Embryonic facial prominence (tissue), 1 donor: ENCODE measurements around the gene SLC25A21.

ENCODE experiments used
- DNase-seq: peaks from one replicate; pipeline ENCODE4 v3.0.0-alpha.2; 2016; ENCODE audit errors: extremely low spot score

The SLC25A21 gene

DNA sequence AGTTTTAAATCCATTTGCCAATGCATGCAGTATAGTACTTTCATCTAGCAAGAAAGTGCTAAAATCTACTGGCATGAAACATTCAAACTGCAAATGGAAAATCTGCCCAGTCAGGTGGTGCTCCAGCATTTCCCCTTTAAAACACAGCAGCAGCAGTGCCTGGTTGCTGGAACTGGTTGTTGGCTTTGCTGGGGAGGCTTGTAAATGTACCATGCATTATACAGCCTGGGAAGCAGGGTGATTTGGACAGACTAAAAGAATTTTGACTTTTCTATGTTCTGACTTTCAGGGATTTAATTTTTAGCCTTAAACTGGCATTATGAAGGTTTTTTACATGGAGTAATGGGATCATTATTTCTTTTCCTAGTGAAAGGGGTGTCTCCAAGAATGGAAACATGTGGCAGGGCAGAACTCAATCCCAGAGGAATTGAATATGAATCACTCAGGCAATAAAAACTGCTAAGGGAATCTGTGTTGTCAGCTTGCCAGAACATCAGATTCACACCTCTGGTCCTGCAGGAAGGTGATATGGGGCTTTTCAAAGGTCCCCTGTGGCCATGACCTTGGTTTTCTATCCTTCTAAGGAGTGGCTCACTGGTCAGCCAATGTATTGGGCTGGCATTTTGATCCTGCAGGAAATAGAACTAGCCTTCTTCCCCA is 519.7 kb downstream of the SLC25A21 start:
- no peak for DNase-seq

DNA sequence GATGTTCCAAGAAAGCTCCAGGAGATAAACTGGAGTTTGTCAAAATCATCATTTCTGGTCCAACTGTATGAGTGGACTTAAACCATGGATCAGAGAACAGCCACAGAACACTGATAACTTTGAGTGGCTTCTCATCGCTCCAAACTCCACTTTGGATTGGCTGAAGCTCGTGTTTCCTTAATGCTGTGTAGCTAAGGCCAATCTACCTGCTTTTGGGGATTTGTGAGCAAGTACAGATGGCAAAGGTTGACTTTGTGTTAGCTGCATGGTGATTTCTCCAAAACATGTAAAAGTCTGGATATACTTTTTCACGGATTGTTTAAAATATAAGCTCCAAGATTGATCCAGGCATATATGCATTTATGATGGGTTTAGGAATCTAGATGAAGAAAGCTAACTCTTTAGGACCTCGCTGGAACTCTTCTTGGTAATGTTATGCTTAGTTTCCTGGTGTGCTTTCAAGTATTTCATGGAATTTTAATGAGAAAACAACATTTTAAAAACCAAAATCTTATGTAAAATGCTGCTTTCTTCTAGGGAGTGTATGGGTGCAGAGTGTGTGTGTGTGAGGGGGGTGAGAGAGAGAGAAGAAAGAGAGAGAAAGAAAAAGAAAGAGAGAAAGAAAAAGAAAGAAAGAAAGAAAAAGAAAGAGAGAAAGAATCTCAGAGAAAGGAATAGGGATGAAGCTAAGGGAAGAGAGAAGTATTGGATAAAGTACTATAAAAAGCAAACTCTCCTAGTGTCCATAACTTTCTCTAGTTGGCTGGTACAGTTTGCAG is 522.3 kb downstream of the SLC25A21 start:
- DNase-seq: no peak

DNA sequence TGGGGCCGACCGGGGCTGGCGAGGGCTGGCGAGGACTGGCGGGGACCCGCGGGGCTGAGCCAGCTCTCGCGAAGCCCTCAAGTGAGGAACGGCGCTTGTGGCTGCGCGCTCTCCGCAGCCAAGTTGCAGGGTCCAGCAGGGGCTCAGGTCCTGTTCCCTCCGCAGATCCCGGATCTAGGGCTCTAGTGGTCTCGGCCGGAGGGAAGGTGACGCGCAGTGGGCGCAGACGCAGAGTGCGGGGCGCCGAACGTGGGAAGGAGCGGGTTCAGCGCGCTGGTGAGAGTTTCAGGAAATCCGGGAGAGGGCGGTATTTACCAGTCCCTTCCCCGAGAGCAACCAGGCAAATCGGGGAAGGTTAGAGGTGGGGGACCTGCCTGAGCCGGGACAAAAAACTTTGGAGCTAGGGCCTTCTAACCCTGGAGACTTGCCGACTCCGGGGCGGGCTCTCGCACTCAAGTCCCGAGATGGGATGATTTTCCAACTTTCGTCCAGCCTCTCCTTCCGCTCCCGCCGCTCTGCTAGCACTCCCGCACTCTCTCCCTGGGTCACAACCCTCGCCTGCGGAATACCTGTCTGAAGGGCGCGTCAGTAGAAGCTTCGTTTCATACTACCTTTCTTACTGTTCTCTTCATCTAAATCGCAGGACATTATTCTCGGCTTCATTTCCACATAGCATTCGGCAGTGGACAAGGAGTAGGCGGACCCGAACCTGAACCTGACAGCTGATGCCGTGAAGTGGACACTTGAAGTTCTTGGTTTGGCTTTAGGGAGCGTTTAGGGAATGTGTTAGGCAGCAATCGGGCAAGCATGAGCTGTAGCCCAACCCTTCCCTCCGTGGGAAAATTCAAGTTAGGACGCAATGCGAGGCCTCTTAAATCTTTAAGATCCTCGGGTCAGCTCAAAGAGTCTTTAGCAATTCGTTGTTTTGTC is 524.3 kb downstream of the SLC25A21 start:
- DNase-seq: no peak

DNA sequence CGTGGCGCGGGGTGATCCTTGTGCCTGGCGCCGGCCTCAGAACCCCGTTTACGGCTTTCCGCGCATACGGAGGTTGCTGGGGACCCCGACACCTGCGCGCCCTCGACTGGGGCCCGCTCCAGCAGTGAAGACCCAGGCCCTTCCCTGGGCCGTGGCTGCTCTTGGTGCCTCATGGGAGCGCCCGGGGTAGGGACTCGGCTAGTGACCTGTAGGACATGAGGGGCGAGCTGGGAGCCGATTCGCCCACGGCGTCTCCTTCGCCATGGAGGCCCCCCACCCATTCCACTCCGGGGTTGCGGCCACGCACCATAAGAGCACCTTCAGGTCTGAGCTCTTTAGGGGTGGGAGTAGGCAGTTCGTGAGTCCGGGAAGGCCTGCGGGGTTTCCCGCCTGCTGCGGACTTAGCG is 525.0 kb downstream of the SLC25A21 start:
- no peak for DNase-seq

DNA sequence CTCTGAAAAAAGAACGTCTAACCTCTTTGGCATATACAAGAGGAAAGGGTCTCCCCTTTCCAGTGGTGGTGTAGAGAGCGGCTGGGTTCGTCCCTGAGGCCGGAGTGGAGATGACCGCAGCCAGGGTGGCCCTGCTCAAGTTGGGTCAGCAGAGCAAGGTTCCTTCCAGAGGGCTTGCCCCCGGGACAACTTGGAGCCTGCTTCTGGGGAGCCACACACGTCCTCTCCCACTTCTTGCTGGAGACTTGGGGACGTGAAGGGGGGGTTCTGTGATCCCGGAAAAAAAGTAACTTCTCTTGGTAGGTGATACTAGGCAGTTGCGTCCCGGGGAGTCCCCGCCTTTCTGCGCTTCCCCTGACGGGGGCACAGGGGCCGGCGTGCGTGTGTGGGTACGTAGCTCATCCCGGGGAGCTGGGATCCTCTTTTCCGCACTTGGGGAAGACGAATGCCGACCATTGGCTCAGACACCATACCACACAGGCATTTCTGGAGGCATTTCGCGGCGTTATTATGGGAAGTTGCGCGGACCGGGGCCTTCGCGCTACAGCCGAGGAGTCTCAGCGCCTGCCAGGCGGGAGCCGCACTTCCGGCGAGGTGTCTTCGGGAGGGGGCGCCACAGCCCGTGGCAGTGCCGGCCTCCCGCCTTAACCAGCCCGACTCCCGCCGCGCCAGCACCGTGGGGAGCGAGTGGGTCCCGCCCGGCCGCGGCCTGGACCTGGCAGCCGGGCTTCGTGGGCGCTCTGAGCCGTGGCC is 525.6 kb downstream of the SLC25A21 start:
- DNase-seq: no peak

DNA sequence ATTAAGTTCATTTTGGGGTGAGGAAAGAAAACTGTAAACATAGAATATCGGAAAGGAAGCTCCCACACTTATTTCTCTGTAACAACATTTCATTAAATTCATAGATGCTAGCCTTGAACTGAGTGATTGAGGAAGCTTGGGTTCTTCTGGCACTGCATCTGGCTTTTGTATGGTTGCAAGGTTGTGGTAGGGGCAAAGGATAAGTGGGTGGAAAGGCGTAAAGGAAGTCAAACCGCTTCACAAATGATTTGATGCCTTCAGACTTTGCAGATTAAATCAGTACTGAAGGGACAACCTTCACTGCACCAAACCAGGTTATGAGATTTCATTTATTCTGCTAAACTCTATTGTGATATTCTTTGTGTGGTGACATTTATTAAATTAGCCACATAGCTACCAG is 538.8 kb downstream of the SLC25A21 start:
- DNase-seq: no peak
